K562 (cell line): ENCODE results near the gene C1orf116. TPM values are rescaled to one million over a fixed set of nuclear protein-coding genes. Genes with fewer than 3 reads are reported as not detected.

ENCODE experiments used
- CLOCK ChIP-seq: fragments of 250-450 bp; sonication (Bioruptor Pico); IDR thresholded peaks from 2 replicates; pipeline ENCODE4 v1.4.0; 2020; ENCODE audit warnings: mild to moderate bottlenecking, moderate library complexity, borderline replicate concordance
- PREB ChIP-seq: sonication (generic); formaldehyde crosslinking; IDR thresholded peaks from 2 replicates; pipeline ENCODE4 v1.8.1; 2023; ENCODE audit warnings: mild to moderate bottlenecking, missing genetic modification reagents
- PYGO2 ChIP-seq: fragments of 450-650 bp; IDR thresholded peaks from 2 replicates; pipeline ENCODE4 v1.6.1; 2016; ENCODE audit warnings: mild to moderate bottlenecking, missing genetic modification characterization, moderate library complexity, missing compliant biosample characterization
- ZBTB7A ChIP-seq: IDR thresholded peaks from 2 replicates; pipeline ENCODE4 v1.6.1; 2011; ENCODE audit warnings: low read depth, mild to moderate bottlenecking, low read length, moderate library complexity, borderline replicate concordance; ENCODE audit not compliant: control insufficient read depth
- ZFPM2 ChIP-seq: fragments of 250-450 bp; sonication (Bioruptor Pico); IDR thresholded peaks from 2 replicates; pipeline ENCODE4 v1.5.1; 2022; ENCODE audit warnings: mild to moderate bottlenecking
- ZMIZ1 ChIP-seq, 2 experiments: fragments of 150-350 bp in 1 of 2; IDR thresholded peaks; 2 replicates each; pipeline ENCODE4 v1.6.1; 2012 to 2016; ENCODE audit warnings: low read depth in 2 of 2, low read length in 2 of 2, mild to moderate bottlenecking in 1 of 2, moderate library complexity in 1 of 2
- ZNF778 ChIP-seq: fragments of 450-650 bp; formaldehyde crosslinking; IDR thresholded peaks from 2 replicates; pipeline ENCODE4 v1.4.0; 2020; ENCODE audit warnings: mild to moderate bottlenecking, moderate library complexity
- polyA plus RNA-seq, 8 experiments: library from polyadenylated mRNA; depleted of rRNA in 4 of 8; stranded (reverse) in 5 of 8; unstranded in 3 of 8; fragments of >200 nt; fragmentation: Nextera tagmentation in 2 of 8; fragmentation: Illumina TruSeq in 1 of 8; extraction: Ambion mirVana in 2 of 8; extraction: Trizol in 1 of 8; gene quantifications; 2 replicates each; pipeline versions ENCODE4 v1.2.1 to v1.2.3, GENCODE V29; 2011 to 2014; ENCODE audit warnings: inconsistent platforms in 1 of 8, missing spikeins in 1 of 8
- total RNA-seq, 7 experiments: library from RNA; depleted of rRNA in 6 of 7; stranded (reverse); fragments of >200 nt in 6 of 7; fragmentation: Illumina TruSeq in 2 of 7; extraction: Trizol in 2 of 7; gene quantifications; 2 replicates each; pipeline versions ENCODE4 v1.2.1 to v1.2.3, GENCODE V29; 2011 to 2021; ENCODE audit warnings: low replicate concordance in 1 of 7

The C1orf116 gene
- total and polyA plus RNA-seq, 9 of the 15 experiments (the other 6 are each of a cell fraction or from before 2014, with no cell fraction given), result 0.62 to 3.0 (median 0.95) TPM

GRCh38 chr1:207025146-207025880 is 7.2 kb downstream of the C1orf116 start (continued):
- TF ChIP-seq CLOCK (CRISPR knock-in tag), result peak; percentile 89; the same call in 1 of the 2 replicates
- no peak for TF ChIP-seq ZMIZ1 (IDR thresholded peaks at IDR 0.05; ENCODE audit: low read depth in 2 of 2, low read length in 2 of 2)
- TF ChIP-seq PYGO2, result 0 out of 2 replicates have a peak, but pooled peaks have one; percentile 19
- 0 out of 2 replicates have a peak, but pooled peaks have one; percentile 71 for TF ChIP-seq PREB (CRISPR knock-in tag)
- TF ChIP-seq ZFPM2, result no peak
- no peak for TF ChIP-seq ZBTB7A
- no peak for TF ChIP-seq ZNF778 (CRISPR knock-in tag)
